G401.6 (cell line): ENCODE results near the gene LRRC49.
"Not testable (repeated sequence)": the region's sequence is repeated elsewhere in the genome, so short reads cannot be mapped to it uniquely, and the experiment has no call there.

Experiments
- FAIRE-seq: peaks from 2 replicates; lab custom pipeline; 2012; peaks lifted over from hg19 to GRCh38; lab: Jason Lieb, UNC

Gene LRRC49, protein sequence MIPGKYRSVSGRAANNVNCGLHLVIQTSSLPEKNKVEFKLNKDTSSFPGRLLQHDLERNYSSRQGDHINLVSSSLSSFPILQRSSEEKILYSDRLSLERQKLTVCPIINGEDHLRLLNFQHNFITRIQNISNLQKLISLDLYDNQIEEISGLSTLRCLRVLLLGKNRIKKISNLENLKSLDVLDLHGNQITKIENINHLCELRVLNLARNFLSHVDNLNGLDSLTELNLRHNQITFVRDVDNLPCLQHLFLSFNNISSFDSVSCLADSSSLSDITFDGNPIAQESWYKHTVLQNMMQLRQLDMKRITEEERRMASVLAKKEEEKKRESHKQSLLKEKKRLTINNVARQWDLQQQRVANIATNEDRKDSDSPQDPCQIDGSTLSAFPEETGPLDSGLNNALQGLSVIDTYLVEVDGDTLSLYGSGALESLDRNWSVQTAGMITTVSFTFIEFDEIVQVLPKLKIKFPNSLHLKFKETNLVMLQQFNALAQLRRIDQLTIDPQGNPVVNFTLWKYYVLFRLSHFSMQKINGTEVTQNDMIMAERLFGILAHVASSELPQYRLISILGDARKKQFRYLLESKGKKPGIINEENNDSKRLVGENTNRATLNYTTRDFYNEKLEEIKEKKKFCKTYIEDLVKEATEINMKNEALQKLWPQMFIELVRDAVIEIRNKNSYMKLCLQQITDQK

DNA sequence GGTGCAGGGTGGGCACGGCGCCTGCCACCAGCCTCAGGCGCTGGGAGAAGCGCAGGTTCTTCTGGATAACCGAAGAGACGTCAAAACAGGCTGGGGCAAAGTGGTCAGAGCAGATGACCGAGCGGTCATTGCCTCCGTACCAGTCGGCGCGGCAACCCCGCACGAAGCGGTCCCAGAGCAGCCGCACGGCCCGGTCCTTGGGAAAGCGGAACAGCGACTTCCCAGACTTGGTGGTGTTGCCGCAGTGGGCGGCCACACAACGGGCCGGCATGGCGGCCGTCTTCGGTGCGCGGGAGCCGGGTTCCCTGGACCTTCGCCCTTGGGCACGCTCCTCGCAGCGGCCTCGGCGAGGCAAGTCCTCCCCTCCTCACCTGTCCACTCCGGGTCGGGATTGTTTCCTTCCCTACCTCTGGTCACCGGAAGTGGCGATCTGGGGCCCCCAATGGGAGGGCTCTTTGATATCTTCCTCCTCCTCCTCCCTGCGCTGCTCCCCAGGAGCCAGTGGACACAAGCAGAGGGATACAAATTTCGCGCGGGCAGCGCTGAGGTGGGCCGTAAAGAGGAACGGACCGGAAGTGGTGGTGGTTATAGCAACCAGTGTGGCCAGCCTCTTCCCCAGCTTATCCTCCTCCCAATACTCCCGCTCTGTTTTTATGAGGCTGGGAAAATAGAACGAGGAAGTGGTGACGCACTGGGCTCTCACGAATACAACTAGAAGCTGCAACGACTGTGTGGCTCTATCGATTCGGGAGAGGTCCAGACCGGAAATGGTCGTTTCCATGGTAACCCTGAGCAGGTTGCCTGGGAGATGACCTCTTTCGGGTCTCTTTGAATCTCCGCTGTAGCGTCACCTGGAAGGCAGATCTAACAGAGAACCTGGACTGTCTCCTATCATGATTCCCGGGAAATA lies at the start of gene LRRC49, which contains the start of gene THAP10:
LRRC49 (plus strand) TSS at position 825 of the 910 bp plus-strand sequence; CDS start at position 894, 69 bp downstream.
THAP10 (minus strand) TSS at position 432 of the 910 bp plus-strand sequence; CDS start at position 271, 161 bp downstream.
- peak; percentile 95 for FAIRE-seq

DNA sequence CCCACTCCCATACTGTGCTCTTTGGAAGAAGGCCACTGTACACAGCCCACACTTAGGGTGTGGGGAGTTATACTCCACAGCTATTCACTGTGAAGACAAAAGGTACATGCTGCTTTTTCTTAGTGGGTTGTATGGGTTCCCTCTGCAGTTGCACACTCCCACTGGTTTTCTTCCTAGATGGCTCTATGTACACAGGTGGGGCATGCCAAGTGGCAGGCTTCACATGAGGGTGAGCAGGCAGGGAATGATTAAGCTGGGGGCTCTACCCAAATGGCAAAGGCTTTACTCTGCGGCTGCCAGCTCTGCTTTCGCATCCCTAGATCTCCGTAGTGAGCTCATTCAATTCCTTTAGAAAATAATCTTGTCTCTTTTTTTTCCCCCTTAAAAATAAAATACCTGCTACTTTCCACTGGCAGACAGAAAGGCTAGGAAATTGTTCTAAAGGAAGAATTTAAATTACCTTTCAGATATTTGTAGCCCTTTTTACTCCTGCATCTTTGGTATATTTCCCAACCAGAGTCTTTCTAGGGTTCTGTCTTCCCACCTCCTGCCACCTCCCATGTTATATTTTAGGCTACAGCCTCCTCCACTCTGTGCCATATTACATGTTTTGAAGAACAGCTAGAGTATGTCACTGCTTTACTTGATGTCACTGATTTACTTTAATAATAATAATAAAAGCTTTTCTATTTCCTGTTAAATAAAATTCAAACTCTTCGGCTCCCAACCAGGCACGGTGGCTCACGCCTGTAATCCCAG lies 46.8 kb upstream of the LRRC49 start:
- FAIRE-seq: no peak

DNA sequence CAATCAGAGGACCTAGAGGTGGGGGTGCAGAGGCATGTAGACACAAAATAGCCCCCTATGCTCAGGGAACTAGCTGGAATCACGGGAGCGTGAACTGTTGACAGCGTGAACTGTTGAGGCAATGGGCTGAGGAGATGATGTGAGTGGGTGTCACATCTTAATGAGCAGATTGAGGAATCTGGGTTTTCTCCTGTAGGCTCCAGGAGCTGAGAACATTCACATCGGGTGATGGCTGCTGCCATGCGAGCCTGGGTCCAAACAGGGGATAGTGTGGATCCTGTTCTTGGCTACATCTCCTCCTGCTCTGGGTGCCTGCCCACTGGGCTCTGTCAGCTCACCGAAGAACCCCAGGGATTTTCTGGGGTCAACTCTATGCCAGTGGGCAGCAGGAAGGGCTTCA lies 40.7 kb upstream of the LRRC49 start:
- no peak for FAIRE-seq

DNA sequence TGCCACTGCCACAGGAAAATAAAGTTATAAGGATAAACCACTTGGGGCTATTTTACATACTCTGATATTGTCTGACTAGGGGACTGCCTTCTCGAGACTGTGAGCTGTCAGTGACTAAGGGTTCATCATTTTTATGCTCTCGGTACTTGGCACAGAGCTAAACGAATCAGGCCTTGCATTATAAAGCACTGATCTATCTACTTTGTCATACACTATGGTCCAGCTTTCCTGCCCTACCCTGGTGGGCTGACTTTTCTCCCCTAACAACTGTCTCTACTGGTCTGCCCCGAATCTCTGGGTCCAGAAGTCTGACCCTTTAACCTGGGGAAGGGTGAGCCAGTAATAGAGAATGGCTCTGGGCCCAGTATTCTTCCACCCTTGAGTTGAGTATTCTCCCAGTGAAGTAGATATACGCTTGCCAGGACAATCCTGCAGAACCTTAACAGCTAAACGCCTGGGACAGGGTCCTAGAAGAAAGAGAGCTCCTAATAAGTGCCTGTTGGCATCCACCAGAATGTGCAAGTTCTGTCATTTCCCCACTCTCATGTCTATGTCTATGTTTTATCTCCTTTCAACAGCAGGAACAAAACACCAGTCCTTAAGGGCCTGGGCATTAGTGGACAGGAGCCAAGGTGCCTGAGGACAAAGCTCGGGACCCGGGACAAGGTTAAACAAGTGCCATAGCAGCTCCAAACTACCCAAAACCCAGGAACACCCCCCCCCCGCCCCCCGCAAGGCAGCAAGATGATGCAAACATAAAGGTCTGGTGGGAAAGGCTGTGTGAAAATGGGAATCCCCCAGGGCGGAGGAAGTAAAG lies 39.9 kb upstream of the LRRC49 start:
- FAIRE-seq: no peak

DNA sequence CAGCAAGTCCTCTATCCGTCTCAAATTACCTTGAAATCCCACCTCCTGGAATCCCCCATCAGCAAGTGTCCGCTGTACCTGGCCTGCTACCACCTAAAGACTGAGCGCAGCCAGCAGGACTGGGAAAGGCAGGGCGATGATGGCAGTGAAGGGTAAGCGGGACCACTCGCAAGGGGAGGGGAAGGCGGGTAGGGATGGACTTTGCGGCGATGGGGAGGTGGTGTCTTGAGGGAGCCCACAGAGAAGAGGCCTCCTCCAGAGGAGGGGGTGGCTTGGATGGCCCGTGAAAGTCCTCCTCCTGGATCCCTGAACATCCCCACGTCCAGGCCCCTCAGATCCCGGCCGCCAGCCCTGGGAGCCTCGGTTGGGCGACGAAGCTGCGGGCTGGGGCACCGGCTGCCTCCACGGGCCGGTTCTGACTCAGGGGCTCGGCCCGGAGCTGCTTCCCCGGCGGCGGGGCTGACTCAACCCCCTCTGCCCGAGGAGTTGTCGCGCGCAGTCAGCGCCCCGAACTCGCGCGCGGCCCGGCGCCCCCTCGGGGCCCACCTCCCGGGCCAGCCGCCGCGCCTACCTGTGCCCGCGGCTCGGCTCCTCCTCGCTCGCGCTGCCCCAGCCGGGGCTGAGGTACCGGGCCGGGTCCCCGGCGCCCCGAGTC lies 39.2 kb upstream of the LRRC49 start:
- no peak for FAIRE-seq

DNA sequence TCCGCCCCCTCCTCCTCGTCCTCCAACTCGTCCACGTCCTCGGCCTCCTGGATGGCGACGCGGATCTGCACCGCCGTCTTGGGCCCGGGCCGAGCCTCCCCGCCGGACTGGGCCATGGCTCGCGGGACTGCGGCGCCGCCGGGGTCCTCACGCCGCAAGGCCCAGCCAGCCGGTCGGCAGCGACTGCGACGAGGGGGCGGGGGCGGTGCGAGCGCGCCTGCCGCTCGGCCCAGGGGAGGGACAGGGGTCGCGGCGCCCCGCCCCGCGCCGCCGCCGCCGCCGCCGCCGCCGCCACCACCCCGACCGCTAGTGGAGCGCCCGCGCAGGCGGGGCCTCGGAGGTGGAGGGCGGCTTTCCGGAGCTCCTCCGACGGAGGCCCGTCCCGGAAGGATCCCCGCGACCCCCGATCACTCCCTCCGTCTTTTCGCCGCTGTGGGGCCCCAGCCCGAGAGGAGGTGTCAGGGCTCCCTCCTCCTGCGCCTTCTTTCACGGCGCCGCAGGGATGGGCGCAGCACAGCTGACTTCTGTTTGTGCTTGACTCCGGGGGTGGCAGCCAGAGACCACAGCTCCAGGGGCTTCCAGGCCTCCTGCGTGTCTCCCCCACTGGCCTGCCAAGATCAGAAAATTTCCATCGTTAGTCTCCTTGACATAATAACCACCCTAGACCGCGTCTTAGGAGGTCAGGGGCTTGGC lies 38.5 kb upstream of the LRRC49 start, which contains the start of gene LARP6:
LARP6 (minus strand) TSS at position 185 of the 693 bp plus-strand sequence; CDS start at position 116, 69 bp downstream.
- no peak for FAIRE-seq

DNA sequence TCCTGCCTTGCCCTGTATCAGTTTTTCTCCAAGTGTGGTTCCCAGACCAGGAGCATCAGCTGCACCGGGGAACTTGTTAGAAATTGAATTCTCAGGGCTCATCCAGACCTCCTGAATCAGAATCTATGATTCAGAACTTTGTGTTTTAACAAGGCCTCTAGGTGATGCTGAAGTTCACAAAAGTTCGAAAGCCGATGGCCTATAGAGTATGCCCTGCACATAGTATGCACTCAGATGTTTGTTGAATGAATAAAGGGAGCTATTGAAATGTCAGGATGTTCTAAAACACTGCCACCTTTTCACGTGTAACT lies 38.0 kb upstream of the LRRC49 start:
- FAIRE-seq: no peak

DNA sequence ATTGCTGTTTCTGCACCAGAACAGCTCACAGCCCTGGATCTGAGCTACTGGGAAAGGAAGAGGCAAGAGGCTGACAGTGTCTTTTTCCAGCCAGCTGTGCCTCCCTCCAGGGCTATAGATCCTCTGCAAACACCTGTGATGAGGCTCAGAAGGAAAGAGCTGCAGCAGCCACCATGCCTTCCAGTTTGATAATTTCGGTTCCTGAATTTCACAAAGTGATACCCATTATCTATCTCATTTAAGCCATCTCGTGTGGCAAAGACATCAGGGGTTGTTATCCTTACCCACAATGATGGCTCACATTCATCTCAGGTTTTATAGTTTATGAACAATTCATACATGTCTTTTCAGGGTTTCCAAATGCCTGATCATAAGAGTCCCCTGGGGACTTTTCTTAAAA lies 36.9 kb upstream of the LRRC49 start:
- no peak for FAIRE-seq

DNA sequence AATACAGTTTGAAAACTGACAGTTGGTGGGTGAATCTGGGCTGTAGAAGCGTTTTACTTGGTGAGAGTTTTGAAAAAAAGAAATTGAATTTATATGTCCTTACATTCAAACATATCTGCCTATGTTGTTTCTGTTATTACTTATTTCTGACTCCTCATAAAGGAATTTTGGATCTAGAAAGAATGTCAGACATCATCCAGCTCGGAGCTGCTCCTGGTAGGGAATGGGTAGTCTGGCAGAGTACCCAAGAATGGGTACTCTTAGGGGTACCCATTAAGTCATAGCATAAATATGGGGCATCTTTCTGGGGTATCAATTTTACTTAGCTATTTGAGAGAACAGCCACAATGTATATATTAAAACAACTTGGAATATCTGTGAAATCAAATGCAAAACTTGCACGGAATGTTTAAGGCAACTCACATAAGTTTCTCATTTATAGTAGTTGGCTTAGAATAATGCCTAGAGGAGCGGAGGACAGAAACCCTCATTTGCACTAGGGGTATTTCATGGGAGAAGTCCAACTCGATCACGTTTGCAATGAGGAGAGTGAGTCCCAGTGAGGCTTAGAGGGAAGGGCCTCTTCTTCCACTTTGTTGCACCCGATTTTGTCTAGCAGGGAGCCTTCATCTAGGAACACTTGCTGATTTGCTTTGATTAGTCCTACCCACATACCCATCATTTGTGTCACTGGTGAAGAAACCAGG lies 36.3 kb upstream of the LRRC49 start:
- no peak for FAIRE-seq

DNA sequence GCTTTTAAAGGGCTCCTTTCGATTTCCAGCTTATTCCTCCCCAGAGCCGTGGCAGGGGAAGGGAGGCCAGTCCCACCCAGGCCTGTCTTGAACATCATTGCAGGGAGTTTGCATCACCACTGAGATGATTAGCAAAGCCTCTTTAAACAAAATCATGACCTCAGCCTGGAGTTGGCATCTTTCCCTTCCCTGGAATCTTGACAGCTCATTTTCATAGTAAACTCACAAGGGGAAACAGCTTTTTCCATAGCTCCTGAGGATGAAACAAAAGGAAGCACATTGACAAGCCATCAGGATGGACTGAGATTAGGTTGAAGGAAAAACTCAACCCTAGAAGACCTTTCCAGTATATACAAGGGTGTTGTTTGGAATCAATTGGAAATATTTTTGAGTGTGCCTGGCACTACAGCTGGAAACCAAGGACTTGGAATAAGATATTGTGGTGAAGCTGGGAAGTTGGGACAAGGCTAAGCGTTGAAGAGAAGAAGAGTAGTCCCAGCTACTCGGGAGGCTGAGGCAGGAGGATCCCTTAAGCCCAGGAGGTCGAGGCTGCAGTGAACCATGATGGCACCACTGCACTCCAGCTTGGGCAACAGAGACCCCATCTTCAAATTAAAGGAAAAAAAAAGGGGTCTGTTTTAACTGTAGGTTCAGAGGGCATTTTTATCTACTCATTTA lies 35.6 kb upstream of the LRRC49 start:
- FAIRE-seq: no peak

DNA sequence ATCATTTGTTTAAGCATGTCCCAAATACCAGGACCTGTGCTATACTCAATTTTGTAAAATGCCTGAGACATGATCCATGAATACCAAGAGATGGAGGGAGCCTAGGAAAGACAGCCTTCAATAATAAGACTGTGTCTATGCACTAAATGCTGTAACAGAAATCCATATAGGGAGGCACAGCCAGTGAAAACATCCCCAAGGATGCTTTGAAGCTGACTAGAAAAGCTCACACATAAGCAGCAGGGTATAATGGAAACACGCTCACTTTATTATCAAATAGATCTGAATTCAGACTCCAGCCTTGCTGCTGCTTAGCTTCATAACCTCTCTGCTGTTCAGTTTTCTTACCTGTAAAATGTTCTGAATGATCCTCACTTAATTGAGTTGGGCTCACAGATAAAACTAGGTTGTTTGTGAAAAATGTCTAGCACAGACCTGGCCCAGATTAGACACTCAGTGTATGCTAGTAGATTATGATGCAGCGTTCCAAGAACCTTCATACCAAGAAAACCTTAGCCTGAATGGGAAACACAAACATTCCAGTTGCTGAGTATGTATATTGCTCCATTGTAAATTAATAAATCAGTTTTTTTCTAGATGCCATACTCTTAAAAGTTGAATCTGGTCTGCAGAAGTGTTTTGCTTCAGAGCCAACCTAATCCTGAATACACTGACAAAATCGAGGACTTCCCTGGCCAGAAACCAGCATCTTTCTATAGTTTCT lies 34.9 kb upstream of the LRRC49 start:
- no peak for FAIRE-seq

DNA sequence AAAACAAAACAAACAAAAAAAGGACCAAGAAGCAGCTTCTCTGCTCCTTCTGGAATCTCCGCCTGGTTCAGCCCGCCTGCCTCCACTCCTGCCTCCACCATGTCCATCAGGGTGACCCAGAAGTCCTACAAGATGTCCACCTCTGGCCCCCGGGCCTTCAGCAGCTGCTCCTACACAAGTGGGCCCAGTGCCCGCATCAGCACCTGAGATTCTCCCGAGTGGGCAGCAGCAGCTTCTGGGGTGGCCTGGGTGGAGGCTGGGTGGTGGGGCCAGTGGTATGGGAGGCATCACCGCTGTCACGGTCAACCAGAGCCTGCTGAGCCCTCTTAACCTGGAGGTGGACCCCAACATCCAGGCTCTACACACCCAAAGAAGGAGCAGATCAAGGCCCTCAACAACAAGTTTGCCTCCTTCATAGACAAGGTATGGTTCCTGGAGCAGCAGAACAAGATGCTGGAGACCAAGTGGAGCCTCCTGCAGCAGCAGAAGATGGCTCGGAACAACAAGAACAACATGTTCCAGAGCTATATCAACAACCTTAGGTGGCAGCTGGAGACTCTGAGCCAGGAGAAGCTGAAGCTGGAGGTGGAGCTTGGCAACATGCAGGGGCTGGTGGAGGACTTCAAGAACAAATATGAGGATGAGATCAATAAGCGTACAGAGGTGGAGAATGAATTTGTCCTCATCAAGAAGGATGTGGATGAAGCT lies 33.9 kb upstream of the LRRC49 start:
- not testable (repeated sequence) for FAIRE-seq

DNA sequence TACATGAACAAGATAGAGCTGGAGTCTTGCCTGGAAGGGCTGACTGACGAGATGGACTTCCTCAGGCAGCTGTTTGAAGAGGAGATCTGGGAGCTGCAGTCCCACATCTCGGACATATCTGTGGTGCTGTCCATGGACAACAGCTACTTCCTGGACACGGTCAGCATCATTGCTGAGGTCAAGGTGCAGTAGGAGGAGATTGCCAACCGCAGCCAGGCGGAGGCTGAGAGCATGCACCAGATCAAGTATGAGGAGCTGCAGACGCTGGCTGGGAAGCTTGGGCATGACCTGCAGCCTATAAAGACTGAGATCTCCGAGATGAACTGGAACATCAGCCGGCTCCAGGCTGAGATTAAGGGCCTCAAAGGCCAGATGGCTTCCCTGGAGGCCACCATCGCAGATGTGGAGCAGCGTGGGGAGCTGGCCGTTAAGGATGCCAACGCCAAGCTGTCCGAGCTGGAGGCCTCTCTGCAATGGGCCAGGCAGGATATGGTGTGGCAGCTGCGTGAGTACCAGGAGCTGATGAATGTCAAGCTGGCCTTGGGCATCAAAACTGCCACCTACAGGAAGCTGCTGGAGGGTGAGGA lies 33.2 kb upstream of the LRRC49 start:
- FAIRE-seq: no peak

DNA sequence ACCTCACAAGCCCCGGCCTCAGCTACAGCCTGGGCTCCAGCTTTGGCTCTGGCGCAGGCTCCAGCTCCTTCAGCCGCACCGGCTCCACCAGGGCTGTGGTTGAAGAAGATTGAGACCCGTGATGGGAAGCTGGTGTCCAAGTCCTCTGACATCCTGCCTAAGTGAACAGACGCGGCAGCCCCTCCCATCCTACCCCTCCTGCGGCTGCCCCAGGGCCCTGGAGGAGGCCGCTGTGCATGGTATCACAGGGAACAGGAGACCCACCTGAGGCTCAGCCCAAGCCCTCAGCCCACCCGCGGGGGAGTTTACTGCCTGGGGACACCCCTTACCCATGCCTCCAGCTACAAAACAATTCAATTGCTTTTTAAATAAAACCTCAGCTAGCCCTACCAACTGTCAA lies 32.6 kb upstream of the LRRC49 start:
- FAIRE-seq: no peak

DNA sequence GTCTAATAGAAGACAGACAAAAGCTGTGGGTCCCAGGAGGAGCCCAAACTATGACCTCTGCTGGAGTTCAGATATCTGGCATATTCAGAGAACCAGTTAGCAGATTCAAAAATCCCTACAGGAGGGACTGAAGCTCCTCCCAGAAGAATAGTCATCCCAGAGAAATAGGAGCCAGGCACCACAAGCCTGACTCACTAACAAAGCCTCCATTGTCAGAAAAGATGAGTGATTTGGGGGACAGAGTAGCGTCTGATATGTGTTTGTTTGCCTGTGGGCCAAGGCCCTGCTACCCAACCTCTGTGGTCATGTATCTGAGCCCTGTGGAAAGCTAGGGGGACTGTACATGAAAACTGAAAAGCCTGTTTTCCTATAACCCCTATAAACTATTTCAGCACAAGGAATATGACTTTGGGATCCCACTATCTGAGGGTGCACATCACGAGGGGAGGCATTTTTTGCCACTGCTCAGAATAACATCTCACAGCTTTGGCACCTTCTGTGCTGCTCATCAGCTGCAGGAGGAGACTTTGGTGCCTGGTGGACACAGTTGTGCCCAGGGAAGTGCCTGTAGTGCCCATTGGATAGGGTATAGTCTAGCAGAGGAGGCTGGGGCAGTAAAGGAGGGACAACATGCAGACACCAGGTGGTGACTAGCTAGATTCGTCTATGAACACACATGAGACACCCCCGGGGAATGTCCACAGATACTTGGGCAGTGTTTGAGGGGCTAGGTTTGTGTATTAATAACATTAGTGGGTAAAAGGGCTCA lies 29.0 kb upstream of the LRRC49 start:
- FAIRE-seq: no peak
